GM12878 (cell line): ENCODE data around the gene SSH3. TPM values are rescaled to one million over a fixed set of nuclear protein-coding genes. Genes with fewer than 3 reads are reported as not detected.

ENCODE experiments used
- ATAC-seq: fragments of 200-7000 bp; cut with Tn5 transposase; 3 replicates; pipeline ENCODE4 v1.9.1; 2020; ENCODE audit warnings: mild to moderate bottlenecking, moderate library complexity
- BruUV-seq: library from RNA; stranded (reverse); fragments of 400-500 nt; replicated peaks from 2 replicates; lab custom pipeline; 2021; lab: Mats Ljungman, UMichigan
- CTCF ChIA-PET: fragments of 300-600 bp; sonication (Branson Sonifier 250); formaldehyde crosslinking; extraction: SDS; loops from one replicate; lab custom pipeline; 2021; ENCODE audit warnings: inconsistent platforms; lab: Yijun Ruan, JAX
- POLR2A ChIA-PET: fragments of 350-600 bp; formaldehyde crosslinking; extraction: SDS; loops from one replicate; lab custom pipeline; 2021; ENCODE audit warnings: inconsistent platforms; lab: Charles Lee
- RAD21 ChIA-PET: fragments of 300-600 bp; sonication (Branson Sonifier 250); formaldehyde crosslinking; loops from one replicate; lab custom pipeline; 2023; ENCODE audit warnings: antibody characterized with exemption; ENCODE audit not compliant: unreplicated experiment; lab: Charles Lee
- SMC1A ChIA-PET: fragments of 300-600 bp; sonication (Branson Sonifier 250); formaldehyde crosslinking; loops from one replicate; lab custom pipeline; 2023; ENCODE audit not compliant: unreplicated experiment, uncharacterized antibody; lab: Charles Lee
- DNase-seq: peaks from one replicate; pipeline ENCODE4 v3.0.0-alpha.2; 2011; ENCODE audit warnings: low read depth, low spot score
- FAIRE-seq: peaks from 3 replicates; lab custom pipeline; 2011; peaks lifted over from hg19 to GRCh38; lab: Jason Lieb, UNC
- H2AFZ ChIP-seq: 2 replicates; pipeline ENCODE4 v1.6.0; 2011; ENCODE audit warnings: low read depth, low read length, control low read depth; ENCODE audit not compliant: control insufficient read depth
- H3K27ac ChIP-seq: 2 replicates; pipeline ENCODE4 v1.5.1; 2011; ENCODE audit warnings: control low read depth; ENCODE audit not compliant: control insufficient read depth, insufficient read depth
- H3K27me3 ChIP-seq, 2 experiments: replicated peaks in 1 of 2; 2 replicates each; pipeline versions ENCODE4 v1.6.0 to v1.6.1; 2011; ENCODE audit warnings: low read length in 1 of 2; ENCODE audit not compliant: control insufficient read depth in 2 of 2, insufficient read depth in 2 of 2
- H3K36me3 ChIP-seq, 2 experiments: 2 replicates each; pipeline ENCODE4 v1.5.1; 2011; ENCODE audit warnings: low read length in 1 of 2; ENCODE audit not compliant: control insufficient read depth in 2 of 2, insufficient read depth in 2 of 2
- H3K4me1 ChIP-seq: 2 replicates; pipeline ENCODE4 v1.6.1; 2011; ENCODE audit warnings: mild to moderate bottlenecking, low read length, moderate library complexity, mixed read lengths; ENCODE audit not compliant: control insufficient read depth, insufficient read depth
- H3K4me2 ChIP-seq: 2 replicates; pipeline ENCODE4 v1.6.0; 2011; ENCODE audit warnings: control low read depth; ENCODE audit not compliant: control insufficient read depth, insufficient read depth
- H3K4me3 ChIP-seq: fragments of 200-600 bp; sonication (generic); 2 replicates; pipeline ENCODE4 v1.5.1; 2016
- H3K79me2 ChIP-seq: 2 replicates; pipeline ENCODE4 v1.6.0; 2011; ENCODE audit warnings: low read length; ENCODE audit not compliant: control insufficient read depth, insufficient read depth
- H3K9ac ChIP-seq: 2 replicates; pipeline ENCODE4 v1.8.0; 2011; ENCODE audit warnings: low read length, control low read depth, mixed read lengths; ENCODE audit not compliant: control insufficient read depth, insufficient read depth
- H3K9me3 ChIP-seq: replicated peaks from 3 replicates; pipeline ENCODE4 v1.5.1; 2011; ENCODE audit warnings: mild to moderate bottlenecking, low read length; ENCODE audit not compliant: control insufficient read depth, insufficient read depth
- H4K20me1 ChIP-seq: 2 replicates; pipeline ENCODE4 v1.6.0; 2011; ENCODE audit not compliant: control insufficient read depth, insufficient read depth
- E2F4 ChIP-seq: IDR thresholded peaks from 2 replicates; pipeline ENCODE4 v1.6.1; 2012; ENCODE audit warnings: low read depth, low read length, improper control_type of control experiment
- HSF1 ChIP-seq: fragments of 150-350 bp; IDR thresholded peaks from 2 replicates; pipeline ENCODE4 v1.6.1; 2014; ENCODE audit warnings: mild to moderate bottlenecking, low read depth, low read length
- MTA2 ChIP-seq: fragments of 450-650 bp; IDR thresholded peaks from 2 replicates; pipeline ENCODE4 v1.6.1; 2016; ENCODE audit warnings: low read depth, mild to moderate bottlenecking, moderate library complexity
- POLR2A ChIP-seq: IDR thresholded peaks from 2 replicates; pipeline ENCODE4 v1.6.1; 2011; ENCODE audit warnings: low read depth, mild to moderate bottlenecking, low read length
- PRDM15 ChIP-seq: fragments of 450-650 bp; formaldehyde crosslinking; IDR thresholded peaks from 2 replicates; pipeline ENCODE4 v1.4.0; 2020; ENCODE audit warnings: mild to moderate bottlenecking, moderate library complexity
- USF1 ChIP-seq: IDR thresholded peaks from 2 replicates; pipeline ENCODE4 v1.6.1; 2011; ENCODE audit warnings: borderline replicate concordance, low read depth, mild to moderate bottlenecking, moderate library complexity, mixed read lengths, low read length; ENCODE audit not compliant: insufficient read depth; ENCODE audit errors: extremely low read length
- WGBS: methylation state at CpG from one replicate; pipeline ENCODE4 v1.1.6; 2016; ENCODE audit warnings: low lambda C conversion rate; ENCODE audit not compliant: insufficient replicate concordance, insufficient coverage; ENCODE audit errors: missing lambda C conversion rate; 5-methylcytosine and 5-hydroxymethylcytosine counted together
- in situ Hi-C: fragments of 300-500 bp; cut with MboI; formaldehyde crosslinking; loops from 9 replicates; pipeline ENCODE4 v1.14.3; 2018; ENCODE audit warnings: mixed read lengths
- intact Hi-C: fragments of 100-400 bp; cut with micrococcal nuclease; formaldehyde crosslinking; loops from one replicate; pipeline ENCODE4 v1.14.2; 2022; ENCODE audit not compliant: unreplicated experiment
- polyA plus RNA-seq, 11 experiments: library from polyadenylated mRNA; depleted of rRNA in 4 of 11; unstranded in 6 of 11; stranded (reverse) in 5 of 11; fragments of >200 nt; fragmentation: Nextera tagmentation in 4 of 11; fragmentation: Illumina TruSeq in 1 of 11; extraction: Ambion mirVana in 4 of 11; extraction: Trizol in 1 of 11; gene quantifications; 1 replicate in 1 of 11; 2 replicates in 10 of 11; pipeline versions ENCODE4 v1.2.1 to v1.2.3, GENCODE V29; 2011 to 2016; ENCODE audit warnings: inconsistent platforms in 2 of 11, missing spikeins in 2 of 11, low read depth in 1 of 11
- total RNA-seq, 4 experiments: library from RNA; depleted of rRNA in 3 of 4; stranded (reverse); fragments of >200 nt in 3 of 4; fragmentation: Illumina TruSeq in 1 of 4; extraction: Trizol in 1 of 4; gene quantifications; 2 replicates each; pipeline versions ENCODE4 v1.2.1 to v1.2.3, GENCODE V29; 2013 to 2021

SSH3 gene
- total and polyA plus RNA-seq, 10 of the 15 experiments (the other 5 are each of a cell fraction or from before 2014, with no cell fraction given): 0.05 to 0.83 (median 0.28) TPM; not detected in 3

- POLR2A ChIA-PET: no interaction called here
- Histone ChIP-seq H3K4me1 (peaks cover 17% of the 10 kb centered on the region), H3K36me3 (peaks cover 23 to 75% of the 10 kb centered on the region in 2 experiments), H3K4me3 (no peak overlapping the region), H4K20me1 (no peaks in the 10 kb centered on the region), H3K27me3 (no peaks in the 10 kb centered on the region), H3K27ac (no peak overlapping the region), H3K4me2 (no peak overlapping the region), H3K79me2 (peaks cover 24% of the 10 kb centered on the region)
- RAD21 ChIA-PET: no interaction called here
- FAIRE-seq (no peak), ATAC-seq (no peak), DNase-seq (no peak)
- SMC1A ChIA-PET: no interaction called here
- BruUV-seq: no TSS peak
- WGBS: 94% methylated on average over 24 of the region's 27 CpGs
- TF ChIP-seq POLR2A (0 out of 2 replicates have a peak, but pooled peaks have one; percentile 15), HSF1 (no peak)
- TF ChIP-seq, all 136 proteins: peak for 1
- CTCF ChIA-PET: no interaction called here
- Histone ChIP-seq H3K9me3 (no peaks in the 10 kb centered on the region), H3K9ac (no peak overlapping the region), H2AFZ (no peak overlapping the region)
- in situ Hi-C loops: no loop called here
- intact Hi-C loops: no loop called here
These were observed 21.7 kb upstream of the SSH3 start for GRCh38 chr11:67281552-67282150.

- CTCF ChIA-PET: no interaction called here
- H3K9me3 ChIP-seq: no peaks in the 10 kb centered on the region
- no peaks in the 10 kb centered on the region for H3K27me3 ChIP-seq
- intact Hi-C loops: no loop called here
- 93% methylated on average over 19 of the region's 20 CpGs for WGBS
- H3K4me1 ChIP-seq: peaks cover 17% of the 10 kb centered on the region
- H2AFZ ChIP-seq: no peak overlapping the region
- no peak for FAIRE-seq
- RAD21 ChIA-PET: no interaction called here
- POLR2A ChIA-PET: interaction anchor here (1.0 kb wide), 1 partner anchor 154 kb away, joined by 4 read pairs; no protein-coding TSS in a partner anchor
- no TSS peak for BruUV-seq
- in situ Hi-C loops: no loop called here
- peaks cover 17% of the 10 kb centered on the region for H3K79me2 ChIP-seq
- no peaks in the 10 kb centered on the region for H4K20me1 ChIP-seq
- no peak overlapping the region for H3K4me3 ChIP-seq
- peaks cover 26 to 79% of the 10 kb centered on the region in 2 experiments for H3K36me3 ChIP-seq
- no peak overlapping the region for H3K9ac ChIP-seq
- DNase-seq: no peak
- no peak overlapping the region for H3K27ac ChIP-seq
- SMC1A ChIA-PET: no interaction called here
- ATAC-seq: no peak
- no peak overlapping the region for H3K4me2 ChIP-seq
- no peak for TF ChIP-seq MTA2
- no peak for TF ChIP-seq E2F4
- no peak for TF ChIP-seq USF1
- no peak for TF ChIP-seq PRDM15
These were observed 21.0 kb upstream of the SSH3 start for GRCh38 chr11:67282155-67282875.
